HepG2 (cell line): ENCODE measurements around the gene PCNT. TPM values are rescaled to one million over a fixed set of nuclear protein-coding genes. Genes with fewer than 3 reads are reported as not detected.

Experiments
- ATAC-seq: fragments of 200-7000 bp; cut with Tn5 transposase; 3 replicates; pipeline ENCODE4 v1.9.1; 2020; ENCODE audit warnings: mild to moderate bottlenecking, moderate library complexity
- BruUV-seq: library from RNA; stranded (reverse); fragments of 400-500 nt; replicated peaks from 2 replicates; lab custom pipeline; 2021; lab: Mats Ljungman, UMichigan
- CTCF ChIA-PET: fragments of 300-600 bp; formaldehyde crosslinking; extraction: SDS; loops from one replicate; lab custom pipeline; 2021; ENCODE audit warnings: low total read pairs, inconsistent platforms, low intra/inter-chr PET ratio; lab: Yijun Ruan, JAX
- POLR2A ChIA-PET: fragments of 350-600 bp; sonication (Branson Sonifier 250); formaldehyde crosslinking; loops from one replicate; lab custom pipeline; 2020; ENCODE audit warnings: antibody characterized with exemption, inconsistent platforms; lab: Yijun Ruan, JAX
- DNase-seq: peaks from one replicate; pipeline ENCODE4 v3.0.0-alpha.2; 2015; ENCODE audit warnings: low spot score
- FAIRE-seq: peaks from 3 replicates; lab custom pipeline; 2011; peaks lifted over from hg19 to GRCh38; lab: Jason Lieb, UNC
- H2AFZ ChIP-seq: one replicate; pipeline ENCODE4 v1.6.1; 2011; ENCODE audit warnings: low read length, inconsistent platforms
- H3K27ac ChIP-seq: fragments of 300-600 bp; 3 replicates; pipeline ENCODE4 v1.8.0; 2011; ENCODE audit warnings: mixed run types, mild to moderate bottlenecking, mixed read lengths, low read length, inconsistent platforms; ENCODE audit not compliant: insufficient read depth; ENCODE audit errors: extremely low read length
- H3K27me3 ChIP-seq, 2 experiments: fragments of 200-600 bp in 1 of 2; 2 replicates in 1 of 2; 3 replicates in 1 of 2; pipeline versions ENCODE4 v1.6.0 to v1.8.0; 2011; ENCODE audit warnings: low read length in 2 of 2, mild to moderate bottlenecking in 2 of 2, moderate library complexity in 2 of 2, inconsistent platforms in 1 of 2; ENCODE audit not compliant: insufficient read depth in 2 of 2, control insufficient read depth in 1 of 2
- H3K36me3 ChIP-seq, 2 experiments: fragments of 200-600 bp in 1 of 2; replicated peaks in 1 of 2; 2 replicates in 1 of 2; 3 replicates in 1 of 2; pipeline versions ENCODE4 v1.5.1 to v1.8.0; 2011; ENCODE audit warnings: low read length in 2 of 2, inconsistent platforms in 1 of 2; ENCODE audit not compliant: insufficient read depth in 2 of 2, control insufficient read depth in 1 of 2
- H3K4me1 ChIP-seq: 2 replicates; pipeline ENCODE4 v1.5.1; 2012; ENCODE audit warnings: low read length, inconsistent platforms; ENCODE audit not compliant: insufficient read depth
- H3K4me2 ChIP-seq: 2 replicates; pipeline ENCODE4 v1.6.0; 2011; ENCODE audit warnings: low read depth, low read length, inconsistent platforms
- H3K4me3 ChIP-seq, 3 experiments: fragments of 200-600 bp in 1 of 3; sonication (generic), shearing (Covaris generic) in 1 of 3; replicated peaks in 1 of 3; 2 replicates each; pipeline ENCODE4 v1.5.1; 2011 to 2016; ENCODE audit warnings: low read length in 3 of 3, inconsistent platforms in 2 of 3, low read depth in 2 of 3, mild to moderate bottlenecking in 2 of 3, control low read depth in 1 of 3, mixed read lengths in 1 of 3; ENCODE audit not compliant: insufficient read depth in 1 of 3
- H3K79me2 ChIP-seq: one replicate; pipeline ENCODE4 v1.6.1; 2011; ENCODE audit warnings: low read length, inconsistent platforms; ENCODE audit not compliant: insufficient read depth
- H3K9ac ChIP-seq: 2 replicates; pipeline ENCODE4 v1.6.0; 2011; ENCODE audit warnings: mild to moderate bottlenecking, low read depth, low read length, inconsistent platforms; ENCODE audit not compliant: insufficient read depth
- H3K9me3 ChIP-seq: 2 replicates; pipeline ENCODE4 v1.5.1; 2012; ENCODE audit warnings: mild to moderate bottlenecking, low read length
- H4K20me1 ChIP-seq: 2 replicates; pipeline ENCODE4 v1.6.0; 2011; ENCODE audit warnings: inconsistent platforms, mild to moderate bottlenecking, low read length, moderate library complexity; ENCODE audit not compliant: insufficient read depth
- E2F5 ChIP-seq: sonication (generic); formaldehyde crosslinking; conservative IDR thresholded peaks from 2 replicates; pipeline ENCODE4 v1.4.0; 2020; ENCODE audit warnings: missing genetic modification reagents
- SNAPC2 ChIP-seq: sonication (generic); formaldehyde crosslinking; IDR thresholded peaks from 2 replicates; pipeline ENCODE4 v1.8.1; 2022; ENCODE audit warnings: mild to moderate bottlenecking, missing genetic modification reagents
- ZFP90 ChIP-seq: sonication (generic); formaldehyde crosslinking; IDR thresholded peaks from 2 replicates; pipeline ENCODE4 v1.8.0; 2022; ENCODE audit warnings: missing genetic modification reagents, mild to moderate bottlenecking, inconsistent platforms, borderline replicate concordance
- ZNF235 ChIP-seq: sonication (generic); formaldehyde crosslinking; IDR thresholded peaks from 2 replicates; pipeline ENCODE4 v1.8.1; 2023; ENCODE audit warnings: mild to moderate bottlenecking, missing genetic modification reagents, borderline replicate concordance
- ZNF782 ChIP-seq: sonication (generic); formaldehyde crosslinking; IDR thresholded peaks from 2 replicates; pipeline ENCODE4 v1.4.0; 2020; ENCODE audit warnings: missing genetic modification reagents, mild to moderate bottlenecking, borderline replicate concordance
- WGBS: methylation state at CpG from one replicate; pipeline ENCODE4 v1.1.6; 2017; ENCODE audit warnings: low lambda C conversion rate; 5-methylcytosine and 5-hydroxymethylcytosine counted together
- in situ Hi-C: cut with HindIII; loops from 2 replicates; pipeline ENCODE4 v1.10.0; 2017; ENCODE audit warnings: low pct_unique_long_range_greater_than_20kb; ENCODE audit not compliant: extremely low pct_ligation_motif_present
- intact Hi-C: fragments of 100-400 bp; cut with micrococcal nuclease; formaldehyde crosslinking; loops from one replicate; pipeline ENCODE4 v1.10.0; 2022; ENCODE audit not compliant: unreplicated experiment
- polyA plus RNA-seq, 8 experiments: library from polyadenylated mRNA; depleted of rRNA in 3 of 8; stranded (reverse) in 7 of 8; unstranded in 1 of 8; fragments of >200 nt; fragmentation: Illumina TruSeq in 4 of 8; extraction: Trizol in 4 of 8; gene quantifications; 2 replicates each; pipeline versions ENCODE4 v1.2.1 to v1.2.3, GENCODE V29; 2011 to 2016; ENCODE audit warnings: low read depth in 4 of 8, missing spikeins in 1 of 8, mixed read lengths in 1 of 8; ENCODE audit not compliant: insufficient read depth in 1 of 8
- total RNA-seq, 5 experiments: library from RNA; depleted of rRNA; stranded (reverse); fragments of >200 nt; fragmentation: Illumina TruSeq; extraction: Trizol; gene quantifications; 2 replicates each; pipeline ENCODE4 v1.2.3, GENCODE V29; 2016; ENCODE audit warnings: low read depth in 1 of 5
- TF ChIP-seq, protein P1 (sequence below): sonication (generic); formaldehyde crosslinking; IDR thresholded peaks from 2 replicates; pipeline ENCODE4 v1.8.0; 2022; ENCODE audit warnings: mild to moderate bottlenecking, missing genetic modification reagents
- TF ChIP-seq, protein P2 (sequence below): sonication (generic); formaldehyde crosslinking; IDR thresholded peaks from 2 replicates; pipeline ENCODE4 v1.4.0; 2020; ENCODE audit warnings: low read depth, mild to moderate bottlenecking, missing genetic modification reagents

PCNT gene
- total and polyA plus RNA-seq, 2 of the 13 experiments (the other 11 are each of a cell fraction or from before 2014, with no cell fraction given): 5.6 to 12.4 TPM

- DNase-seq (no peak), FAIRE-seq (no peak), ATAC-seq (no peak)
- Histone ChIP-seq H4K20me1 (no peaks in the 10 kb centered on the region), H2AFZ (no peak overlapping the region), H3K36me3 (peaks cover 34 to 57% of the 10 kb centered on the region in 2 experiments), H3K79me2 (no peaks in the 10 kb centered on the region), H3K9ac (no peak overlapping the region), H3K4me3 (no peak overlapping the region), H3K4me2 (no peak overlapping the region), H3K9me3 (no peaks in the 10 kb centered on the region), H3K27me3 (no peaks in the 10 kb centered on the region; a peak in 1 of 5 replicates), H3K27ac (no peak overlapping the region), H3K4me1 (no peaks in the 10 kb centered on the region)
- in situ Hi-C loops (no loop called here), intact Hi-C loops (no loop called here)
- TF ChIP-seq, protein P1, sequence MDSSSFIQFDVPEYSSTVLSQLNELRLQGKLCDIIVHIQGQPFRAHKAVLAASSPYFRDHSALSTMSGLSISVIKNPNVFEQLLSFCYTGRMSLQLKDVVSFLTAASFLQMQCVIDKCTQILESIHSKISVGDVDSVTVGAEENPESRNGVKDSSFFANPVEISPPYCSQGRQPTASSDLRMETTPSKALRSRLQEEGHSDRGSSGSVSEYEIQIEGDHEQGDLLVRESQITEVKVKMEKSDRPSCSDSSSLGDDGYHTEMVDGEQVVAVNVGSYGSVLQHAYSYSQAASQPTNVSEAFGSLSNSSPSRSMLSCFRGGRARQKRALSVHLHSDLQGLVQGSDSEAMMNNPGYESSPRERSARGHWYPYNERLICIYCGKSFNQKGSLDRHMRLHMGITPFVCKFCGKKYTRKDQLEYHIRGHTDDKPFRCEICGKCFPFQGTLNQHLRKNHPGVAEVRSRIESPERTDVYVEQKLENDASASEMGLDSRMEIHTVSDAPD (CRISPR knock-in tag): no peak
- no peak for TF ChIP-seq ZNF782
- TF ChIP-seq ZNF235 (CRISPR knock-in tag): no peak
- TF ChIP-seq E2F5 (CRISPR knock-in tag): no peak
- TF ChIP-seq, protein P2, sequence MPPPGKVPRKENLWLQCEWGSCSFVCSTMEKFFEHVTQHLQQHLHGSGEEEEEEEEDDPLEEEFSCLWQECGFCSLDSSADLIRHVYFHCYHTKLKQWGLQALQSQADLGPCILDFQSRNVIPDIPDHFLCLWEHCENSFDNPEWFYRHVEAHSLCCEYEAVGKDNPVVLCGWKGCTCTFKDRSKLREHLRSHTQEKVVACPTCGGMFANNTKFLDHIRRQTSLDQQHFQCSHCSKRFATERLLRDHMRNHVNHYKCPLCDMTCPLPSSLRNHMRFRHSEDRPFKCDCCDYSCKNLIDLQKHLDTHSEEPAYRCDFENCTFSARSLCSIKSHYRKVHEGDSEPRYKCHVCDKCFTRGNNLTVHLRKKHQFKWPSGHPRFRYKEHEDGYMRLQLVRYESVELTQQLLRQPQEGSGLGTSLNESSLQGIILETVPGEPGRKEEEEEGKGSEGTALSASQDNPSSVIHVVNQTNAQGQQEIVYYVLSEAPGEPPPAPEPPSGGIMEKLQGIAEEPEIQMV: no peak
- no peak for TF ChIP-seq SNAPC2
- TF ChIP-seq ZFP90 (CRISPR knock-in tag): no peak
- CTCF ChIA-PET: no interaction called here
- POLR2A ChIA-PET: no interaction called here
- 98% methylated on average over 10 of the region's 33 CpGs for WGBS
- no TSS peak for BruUV-seq
These were observed 31.4 kb downstream of the PCNT start for GRCh38 chr21:46355161-46356004.
